Stimulated activated CD8-positive, alpha-beta memory T cell treated with anti-CD3 and anti-CD28 coated beads, Interleukin-4, amount 100 ng/mL, for 48 hours (primary cell): ENCODE results near the gene H2BK1.

Experiments used
- DNase-seq: peaks from one replicate; pipeline ENCODE4 v3.0.0-alpha.2; 2020

Gene H2BK1

GRCh38 chr7:151244841-151245346 is 34.6 kb upstream of the H2BK1 start:
- DNase-seq, result no peak

- peak; percentile 81 for DNase-seq
Measured at GRCh38 chr7:151244196-151244840, 34.0 kb upstream of the H2BK1 start.

DNA sequence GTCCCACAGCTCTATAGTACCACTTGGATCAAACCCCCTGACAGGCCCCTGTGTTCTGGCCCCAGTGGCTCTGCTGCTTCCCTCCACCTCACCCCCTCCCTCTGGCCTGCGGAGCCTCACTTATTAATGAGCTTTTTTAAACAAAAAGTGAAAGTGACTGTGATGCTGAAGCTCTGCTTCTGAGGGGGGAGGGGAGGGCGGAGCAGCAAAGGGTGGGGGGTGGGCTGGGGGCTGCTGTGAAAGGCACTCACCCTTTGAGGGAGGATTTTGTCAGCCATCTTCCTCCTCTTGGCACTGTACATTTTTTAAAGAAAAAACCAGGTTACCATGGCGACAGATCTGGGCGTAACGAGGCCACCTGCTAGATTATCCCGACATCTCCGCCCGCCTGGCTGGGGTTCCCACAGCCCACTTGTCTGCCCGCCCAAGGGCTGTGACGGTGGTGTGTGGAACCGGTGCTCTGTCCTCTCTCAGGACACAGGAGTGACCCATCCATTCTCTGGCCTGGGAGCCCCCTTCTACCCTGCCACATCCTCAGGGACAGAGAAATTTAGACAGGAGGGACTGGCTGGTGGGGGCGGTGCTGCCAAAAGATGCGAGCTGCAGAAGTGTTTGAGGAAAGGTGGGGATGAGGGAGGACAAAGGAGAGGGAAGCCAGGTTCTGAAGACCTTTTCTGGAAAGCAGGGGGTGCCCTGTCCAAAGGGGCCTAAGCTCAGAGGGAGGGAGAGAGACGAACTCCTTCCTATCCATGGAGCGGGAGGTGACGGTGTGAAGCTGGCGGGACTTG is 33.3 kb upstream of the H2BK1 start:
- no peak for DNase-seq

DNA sequence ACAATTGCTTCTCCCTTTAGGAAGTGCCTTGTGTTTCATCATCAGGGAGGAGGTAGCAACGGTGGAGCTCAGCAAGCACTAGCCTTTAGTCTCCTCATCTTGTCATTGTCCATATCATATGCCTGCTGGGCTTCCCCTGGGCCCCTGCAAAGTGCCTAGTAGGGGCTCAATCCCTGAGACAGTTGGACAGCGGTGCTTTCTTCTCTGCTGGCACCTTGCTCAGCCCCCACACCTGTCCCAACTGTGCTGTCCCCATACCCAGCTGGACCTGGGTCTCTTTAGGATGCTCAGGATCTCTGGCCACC is 32.7 kb upstream of the H2BK1 start:
- DNase-seq, result no peak

DNA sequence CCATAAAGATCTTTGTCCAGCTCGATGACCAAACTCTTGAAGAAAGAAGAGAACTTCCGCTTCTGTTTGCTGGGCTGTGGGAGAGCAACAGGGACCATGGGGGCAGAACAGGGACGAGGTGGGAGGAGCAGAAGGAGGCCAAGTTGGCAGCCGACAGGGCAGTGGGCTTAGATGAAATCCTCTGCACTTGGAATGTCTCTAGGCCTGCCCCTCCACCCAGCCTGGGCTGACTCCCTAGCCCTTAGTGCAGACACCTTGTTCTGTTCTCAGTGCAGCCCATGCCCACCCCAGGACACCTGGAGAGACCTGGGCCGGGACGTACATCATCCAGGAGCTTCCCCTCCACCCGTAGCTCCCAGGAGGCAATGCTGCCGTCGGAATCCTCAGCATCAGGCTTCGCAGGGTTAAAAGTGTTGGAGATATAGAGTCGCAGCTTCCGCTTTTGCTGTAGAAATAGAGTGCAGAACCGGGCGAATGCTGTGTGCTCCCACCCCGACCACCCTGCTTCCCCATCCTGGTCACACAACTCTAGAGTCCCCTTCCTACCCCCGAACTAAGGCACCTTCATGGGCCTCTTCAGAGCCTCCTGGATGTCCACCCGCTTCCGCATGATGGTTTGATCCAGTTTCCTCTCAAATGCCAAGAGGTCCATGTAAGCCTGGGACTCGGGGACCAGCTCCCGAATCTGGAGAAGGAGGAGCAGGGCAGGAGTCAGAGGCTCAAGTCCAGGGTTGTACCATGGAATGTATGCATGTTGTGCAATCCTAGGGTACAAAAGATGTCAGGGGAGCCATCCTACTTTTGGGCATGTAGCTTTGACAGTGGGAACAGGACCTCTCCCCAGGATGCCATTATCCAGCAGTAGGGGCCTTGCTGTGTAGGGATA is 32.1 kb upstream of the H2BK1 start:
- DNase-seq, result no peak

GRCh38 chr7:151241755-151242096 is 31.4 kb upstream of the H2BK1 start:
- DNase-seq, result no peak

DNA sequence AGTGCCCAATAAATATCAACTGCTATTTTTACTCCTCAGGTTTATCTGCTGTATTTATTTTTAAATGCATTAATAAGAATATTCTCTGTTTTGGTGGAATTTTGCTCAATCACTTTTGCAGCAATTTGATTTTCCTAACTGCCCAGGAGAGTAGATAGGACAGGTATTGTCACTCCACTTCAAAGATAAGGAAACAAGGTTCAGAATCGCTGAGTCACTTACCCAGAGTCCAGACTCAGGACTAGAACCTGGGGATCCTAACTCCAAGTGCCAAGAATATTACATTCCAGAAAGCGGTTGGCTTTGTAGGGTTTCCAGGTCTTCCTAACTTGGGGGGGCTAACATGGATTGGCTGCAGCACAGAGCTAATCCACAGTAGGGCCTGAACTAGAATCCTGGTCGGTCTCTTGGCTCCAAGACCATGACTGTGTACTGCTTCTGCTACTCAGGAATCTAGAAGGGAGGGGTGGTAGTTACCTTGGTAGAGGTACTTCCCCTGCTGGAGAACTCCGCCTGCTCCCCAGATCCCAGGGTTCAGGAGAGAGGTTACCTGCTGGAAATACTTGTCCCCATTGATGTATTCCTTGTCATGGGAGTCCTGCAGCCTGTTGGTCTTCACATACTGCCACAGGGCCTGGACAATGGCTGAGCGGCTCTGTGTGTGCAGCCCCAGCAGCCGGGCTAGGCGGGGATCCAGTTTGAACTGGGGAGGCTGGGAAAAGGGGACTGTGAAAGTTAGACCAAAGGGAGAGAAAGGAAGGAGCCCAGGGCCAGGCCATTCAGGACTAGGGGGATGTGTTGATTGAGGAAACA is 30.9 kb upstream of the H2BK1 start:
- no peak for DNase-seq

DNA sequence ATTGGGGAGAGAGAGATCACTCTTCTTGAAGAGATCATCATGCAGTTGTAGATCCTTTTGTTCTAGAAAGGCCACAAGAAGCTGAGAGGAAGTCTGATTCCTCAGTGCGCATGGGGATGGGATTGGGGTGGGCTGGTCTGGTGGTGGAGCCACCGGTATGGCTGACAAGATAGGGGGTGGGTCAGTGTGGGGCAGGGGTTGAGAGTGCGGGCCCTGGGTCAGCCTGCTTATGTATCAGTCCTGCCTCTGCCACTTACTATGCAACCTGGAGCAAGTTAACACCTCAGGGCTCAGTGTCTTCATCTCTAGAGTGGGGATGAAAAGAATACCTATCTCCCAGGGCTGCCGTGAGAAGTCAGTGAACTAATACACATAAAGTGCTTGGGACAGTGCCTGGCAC is 30.2 kb upstream of the H2BK1 start:
- no peak for DNase-seq

- no peak for DNase-seq
Measured at GRCh38 chr7:151239837-151240459, 29.7 kb upstream of the H2BK1 start.

- no peak for DNase-seq
Measured at GRCh38 chr7:151238924-151239836, 28.9 kb upstream of the H2BK1 start.

GRCh38 chr7:151238190-151238810 is 28.0 kb upstream of the H2BK1 start:
- DNase-seq, result no peak

DNA sequence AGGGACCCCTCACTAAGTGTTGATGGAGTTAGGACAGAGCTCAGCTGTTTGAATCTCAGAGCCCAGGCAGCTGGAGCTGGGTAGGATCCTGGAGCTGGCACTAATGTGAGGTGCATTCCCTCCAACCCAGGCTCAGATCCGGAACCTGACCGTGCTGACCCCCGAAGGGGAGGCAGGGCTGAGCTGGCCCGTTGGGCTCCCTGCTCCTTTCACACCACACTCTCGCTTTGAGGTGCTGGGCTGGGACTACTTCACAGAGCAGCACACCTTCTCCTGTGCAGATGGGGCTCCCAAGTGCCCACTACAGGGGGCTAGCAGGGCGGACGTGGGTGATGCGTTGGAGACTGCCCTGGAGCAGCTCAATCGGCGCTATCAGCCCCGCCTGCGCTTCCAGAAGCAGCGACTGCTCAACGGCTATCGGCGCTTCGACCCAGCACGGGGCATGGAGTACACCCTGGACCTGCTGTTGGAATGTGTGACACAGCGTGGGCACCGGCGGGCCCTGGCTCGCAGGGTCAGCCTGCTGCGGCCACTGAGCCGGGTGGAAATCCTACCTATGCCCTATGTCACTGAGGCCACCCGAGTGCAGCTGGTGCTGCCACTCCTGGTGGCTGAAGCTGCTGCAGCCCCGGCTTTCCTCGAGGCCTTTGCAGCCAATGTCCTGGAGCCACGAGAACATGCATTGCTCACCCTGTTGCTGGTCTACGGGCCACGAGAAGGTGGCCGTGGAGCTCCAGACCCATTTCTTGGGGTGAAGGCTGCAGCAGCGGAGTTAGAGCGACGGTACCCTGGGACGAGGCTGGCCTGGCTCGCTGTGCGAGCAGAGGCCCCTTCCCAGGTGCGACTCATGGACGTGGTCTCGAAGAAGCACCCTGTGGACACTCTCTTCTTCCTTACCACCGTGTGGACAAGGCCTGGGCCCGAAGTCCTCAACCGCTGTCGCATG is 27.2 kb upstream of the H2BK1 start:
- no peak for DNase-seq

DNA sequence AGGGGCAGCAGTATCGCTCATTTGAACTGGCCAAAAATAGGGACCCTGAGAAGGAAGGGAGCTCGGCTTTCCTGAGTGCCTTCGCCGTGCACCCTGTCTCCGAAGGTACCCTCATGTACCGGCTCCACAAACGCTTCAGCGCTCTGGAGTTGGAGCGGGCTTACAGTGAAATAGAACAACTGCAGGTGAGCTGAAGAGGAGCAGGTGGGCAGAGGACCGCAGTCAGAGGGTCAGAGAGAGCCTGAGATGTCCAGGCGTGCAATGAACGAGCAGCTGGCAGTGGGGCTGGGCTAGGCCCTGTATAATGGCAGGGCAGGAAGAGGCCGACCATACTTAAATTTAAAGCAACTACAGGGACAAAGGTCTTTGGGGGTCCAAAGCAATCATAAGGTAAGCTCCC is 26.1 kb upstream of the H2BK1 start:
- DNase-seq, result no peak

- no peak for DNase-seq
Measured at GRCh38 chr7:151235091-151235787, 25.0 kb upstream of the H2BK1 start.

DNA sequence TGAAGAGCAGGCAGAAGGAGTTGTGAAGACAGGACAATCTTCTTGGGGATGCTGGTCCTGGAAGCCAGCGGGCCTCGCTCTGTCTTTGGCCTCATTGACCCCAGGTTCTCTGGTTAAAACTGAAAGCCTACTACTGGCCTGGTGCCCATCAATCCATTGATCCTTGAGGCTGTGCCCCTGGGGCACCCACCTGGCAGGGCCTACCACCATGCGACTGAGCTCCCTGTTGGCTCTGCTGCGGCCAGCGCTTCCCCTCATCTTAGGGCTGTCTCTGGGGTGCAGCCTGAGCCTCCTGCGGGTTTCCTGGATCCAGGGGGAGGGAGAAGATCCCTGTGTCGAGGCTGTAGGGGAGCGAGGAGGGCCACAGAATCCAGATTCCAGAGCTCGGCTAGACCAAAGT is 23.5 kb upstream of the H2BK1 start:
- no peak for DNase-seq

GRCh38 chr7:151232917-151233701 is 22.8 kb upstream of the H2BK1 start:
- peak; percentile 86 for DNase-seq

DNA sequence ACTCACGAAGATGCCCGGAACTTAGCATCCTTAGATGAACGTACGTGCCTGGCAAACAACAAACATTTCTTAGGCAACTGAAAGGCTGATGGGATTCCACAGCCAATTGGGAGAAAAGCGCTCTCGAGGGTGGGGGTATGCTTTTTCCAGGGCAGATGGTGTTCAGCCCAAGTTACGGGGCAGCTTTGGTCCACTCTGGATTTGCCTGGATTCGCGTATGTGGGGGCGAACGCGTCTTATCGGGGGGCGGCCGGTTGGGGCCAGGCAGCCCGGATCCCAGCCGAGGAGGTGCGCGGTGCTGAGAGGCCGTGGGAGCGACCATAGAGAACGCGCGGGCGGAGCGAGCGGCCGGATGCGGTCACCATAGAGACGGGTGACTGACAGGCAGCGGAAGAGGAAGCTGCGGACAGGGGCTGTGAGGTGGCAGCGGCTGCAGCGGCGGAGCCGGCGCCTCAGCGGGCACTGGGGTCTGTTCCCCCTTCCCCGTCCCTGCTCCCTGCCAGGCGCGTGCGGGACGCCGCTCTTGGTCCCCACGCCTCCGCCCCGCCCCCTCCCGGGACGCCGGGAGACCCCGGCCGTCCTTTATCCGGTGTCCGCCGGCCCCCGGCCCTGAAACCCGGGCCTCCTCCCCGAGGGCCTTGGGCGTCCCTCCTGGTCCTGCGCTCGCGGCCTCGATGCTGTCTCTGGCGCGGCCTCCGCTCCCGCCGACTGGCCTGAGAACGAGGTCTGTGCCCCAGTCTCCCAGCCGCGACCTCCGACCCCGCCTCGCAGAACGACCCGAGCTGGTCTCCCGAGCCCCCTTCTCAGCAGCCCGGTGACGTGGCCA is 22.0 kb upstream of the H2BK1 start, which contains the start of gene CHPF2:
Gene CHPF2, plus strand, starts transcription at position 393 of the 826 bp plus-strand sequence. CDS start 1,529 bp downstream, outside the sequence.
- DNase-seq, result peak; percentile 94
